Brain pericyte (primary cell): ENCODE measurements around the gene NANOS3.
"Not testable (repeated sequence)": the region's sequence is repeated elsewhere in the genome, so short reads cannot be mapped to it uniquely, and the experiment has no call there.

ENCODE experiments used
- DNase-seq: peaks from one replicate; pipeline ENCODE4 v3.0.0-alpha.2; 2012; ENCODE audit warnings: low read depth, low spot score

The NANOS3 gene

DNA sequence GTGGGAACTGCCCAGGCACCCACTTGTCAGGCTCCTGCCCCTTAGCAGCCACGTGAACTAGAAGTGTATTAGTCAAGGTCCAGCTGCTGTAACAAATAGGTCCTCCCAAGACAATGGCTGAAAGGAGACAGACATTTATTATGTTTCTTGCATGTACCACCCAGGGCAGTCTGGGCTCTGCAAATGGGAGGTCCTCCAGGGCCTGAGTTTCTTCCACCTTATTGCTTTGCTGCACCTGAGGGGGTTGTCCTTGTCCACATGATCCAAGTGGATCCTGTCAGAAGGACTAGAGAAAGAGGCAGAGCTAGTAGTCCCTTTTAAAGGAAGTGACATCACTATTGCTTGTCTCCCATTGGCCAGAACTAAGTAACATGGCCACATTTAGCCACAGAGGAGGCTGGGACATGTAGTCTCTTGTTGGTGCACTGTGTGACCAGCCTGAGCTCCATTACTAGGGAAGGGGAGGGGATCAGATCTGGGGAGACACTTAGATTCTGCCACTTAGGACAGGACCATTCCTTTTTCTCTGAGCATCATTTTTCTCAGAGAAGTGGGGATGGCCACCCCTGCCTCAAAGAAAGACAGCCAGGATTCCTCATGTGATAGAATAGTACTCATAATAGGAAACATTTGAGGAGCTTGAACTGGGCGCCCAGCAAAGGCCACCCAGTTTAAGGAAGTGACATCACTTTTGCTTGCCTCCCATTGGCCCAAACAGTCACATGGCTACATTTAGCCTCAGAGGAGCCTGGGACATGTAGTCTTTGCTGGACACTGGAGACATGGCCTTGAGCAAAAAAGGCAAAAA, 44.2 kb downstream of the NANOS3 start:
- DNase-seq, result no peak

DNA sequence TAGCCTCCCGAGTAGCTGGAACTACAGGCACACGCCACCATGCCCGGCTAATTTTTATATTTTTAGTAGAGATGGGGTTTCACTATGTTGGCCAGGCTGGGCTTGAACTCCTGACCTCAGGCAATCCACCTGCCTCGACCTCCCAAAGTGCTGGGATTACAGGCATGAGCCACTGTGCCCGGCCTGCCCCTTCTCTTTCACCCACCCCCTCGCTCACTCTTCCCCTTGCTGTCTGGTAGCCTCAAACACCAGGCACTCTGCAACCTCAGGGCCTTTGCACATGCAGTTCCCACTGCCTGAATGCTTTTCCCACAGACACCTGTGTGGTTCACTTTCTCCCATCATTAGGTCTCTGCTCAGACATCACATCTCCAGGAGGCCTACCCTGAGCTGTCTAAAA, 45.2 kb downstream of the NANOS3 start:
- DNase-seq, result not testable (repeated sequence)

DNA sequence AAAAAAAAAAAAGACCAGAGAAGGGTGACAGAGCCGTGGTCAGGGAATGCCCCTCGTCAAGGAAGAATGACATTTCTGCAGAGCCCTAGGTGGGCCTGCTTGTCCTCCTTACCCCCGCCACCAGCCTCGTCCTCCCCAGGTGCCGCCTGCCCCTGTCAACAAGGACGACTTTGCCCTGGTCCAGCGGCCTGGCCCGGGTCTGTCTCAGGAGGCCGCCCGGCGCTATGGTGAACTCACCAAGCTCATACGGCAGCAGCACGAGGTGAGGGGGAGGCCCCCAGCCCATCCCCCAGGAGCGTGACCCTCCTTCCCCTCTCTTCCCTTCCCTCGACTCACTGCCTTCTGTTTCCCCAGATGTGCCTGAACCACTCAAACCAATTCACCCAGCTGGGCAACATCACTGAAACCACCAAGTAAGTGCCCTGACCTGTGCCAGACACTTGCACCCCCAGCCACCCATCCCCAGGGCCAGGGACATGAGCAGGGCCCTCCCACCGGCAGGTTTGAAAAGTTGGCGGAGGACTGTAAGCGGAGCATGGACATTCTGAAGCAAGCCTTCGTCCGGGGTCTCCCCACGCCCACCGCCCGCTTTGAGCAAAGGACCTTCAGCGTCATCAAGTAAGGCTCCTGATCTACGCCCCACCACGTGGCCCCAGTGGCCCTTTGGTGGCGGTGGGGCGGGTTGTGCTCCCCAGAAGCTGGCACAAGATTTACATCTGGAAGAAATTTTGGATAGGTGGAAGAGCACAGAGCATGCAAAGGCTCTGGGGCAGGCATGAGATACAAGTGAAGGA, 46.5 kb downstream of the NANOS3 start:
- DNase-seq, result no peak

DNA sequence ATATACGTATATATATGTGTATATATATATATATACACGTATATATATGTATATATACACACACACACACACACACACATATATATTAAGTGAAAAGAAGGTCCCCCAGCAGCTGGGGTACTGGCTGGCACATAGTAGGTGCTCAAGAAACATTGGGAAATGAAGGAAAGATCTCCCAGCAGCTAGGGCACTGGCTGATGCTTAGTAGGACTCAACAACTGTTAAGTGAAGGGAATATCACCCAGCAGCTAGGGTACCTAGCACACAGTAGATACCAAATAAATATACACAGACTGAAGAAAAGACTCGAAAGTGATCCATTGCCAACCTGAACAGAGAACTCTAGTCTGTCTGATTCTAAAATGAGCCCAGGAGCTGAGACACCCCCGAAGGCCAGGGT, 49.1 kb downstream of the NANOS3 start:
- no peak for DNase-seq

DNA sequence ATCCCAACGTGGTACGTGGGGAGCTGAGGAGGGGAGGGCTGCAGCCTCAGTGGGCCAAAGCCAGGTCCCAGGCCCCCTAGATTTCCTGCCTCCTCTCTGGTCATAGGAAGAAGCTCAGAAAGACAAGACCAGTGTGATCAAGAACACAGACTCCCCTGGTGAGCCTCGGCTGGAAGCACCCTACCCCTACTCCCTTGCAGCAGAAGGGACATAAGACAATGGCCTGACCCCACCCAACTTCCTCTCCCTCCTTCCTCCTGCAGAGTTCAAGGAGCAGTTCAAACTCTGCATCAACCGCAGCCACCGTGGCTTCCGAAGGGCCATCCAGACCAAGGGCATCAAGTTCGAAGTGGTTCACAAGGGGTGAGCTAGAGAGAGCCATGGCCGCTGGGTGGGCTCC, 49.8 kb downstream of the NANOS3 start:
- DNase-seq, result no peak

DNA sequence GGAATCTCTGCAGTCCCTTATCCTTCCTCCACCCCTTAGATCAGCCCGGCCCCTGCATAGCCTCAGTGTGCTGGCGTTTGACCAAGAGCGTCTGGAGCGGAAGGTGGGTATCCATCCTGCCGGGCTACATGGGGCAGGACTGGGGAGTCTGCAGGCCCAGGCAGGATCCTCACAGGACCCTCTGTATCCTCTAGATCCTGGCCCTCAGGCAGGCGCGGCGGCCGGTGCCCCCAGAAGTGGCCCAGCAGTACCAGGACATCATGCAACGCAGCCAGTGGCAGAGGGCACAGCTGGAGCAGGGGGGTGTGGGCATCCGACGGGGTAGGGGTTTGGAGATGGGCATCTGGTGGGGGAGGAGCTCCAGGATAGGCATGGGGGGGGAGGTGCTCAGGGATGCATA, 52.4 kb downstream of the NANOS3 start:
- DNase-seq, result no peak

DNA sequence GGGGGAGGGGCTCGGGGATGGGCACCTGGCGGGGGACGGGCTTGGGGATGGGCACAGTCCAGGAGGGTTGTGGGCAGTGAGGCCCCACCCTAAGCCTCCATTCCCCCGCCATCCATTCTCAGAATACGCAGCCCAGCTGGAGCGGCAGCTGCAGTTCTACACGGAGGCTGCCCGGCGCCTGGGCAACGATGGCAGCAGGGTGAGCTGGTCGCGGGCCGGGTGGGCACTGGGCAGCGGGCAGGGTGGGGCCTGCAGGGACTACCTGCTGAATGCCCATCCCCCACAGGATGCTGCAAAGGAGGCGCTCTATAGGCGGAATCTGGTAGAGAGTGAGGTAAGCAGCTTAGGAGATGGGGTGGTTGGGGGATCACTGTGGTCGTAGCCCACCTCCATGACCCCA, 53.0 kb downstream of the NANOS3 start:
- no peak for DNase-seq
